Brain microvascular endothelial cell (primary cell): ENCODE measurements around the gene SMC5.

Experiments
- DNase-seq: peaks from one replicate; pipeline ENCODE4 v3.0.0-alpha.2; 2020
- H3K27ac ChIP-seq: fragments of 250-450 bp; sonication (Bioruptor Pico); 2 replicates; pipeline ENCODE4 v1.5.1; 2020; ENCODE audit warnings: mild to moderate bottlenecking, moderate library complexity
- H3K27me3 ChIP-seq: fragments of 250-450 bp; sonication (Bioruptor Pico); replicated peaks from 2 replicates; pipeline ENCODE4 v1.5.1; 2020; ENCODE audit warnings: mild to moderate bottlenecking
- H3K36me3 ChIP-seq: fragments of 250-450 bp; sonication (Bioruptor Pico); replicated peaks from 2 replicates; pipeline ENCODE4 v1.5.1; 2020; ENCODE audit warnings: mild to moderate bottlenecking
- H3K4me3 ChIP-seq: 2 replicates; pipeline ENCODE4 v1.5.1; 2011; ENCODE audit warnings: low read depth, mild to moderate bottlenecking, control low read depth, low read length, moderate library complexity
- in situ Hi-C: cut with HindIII; loops from 2 replicates; pipeline ENCODE4 v1.10.0; 2017; ENCODE audit warnings: low sequenced_read_pairs, low pct_ligation_motif_present
- TF ChIP-seq, protein P1 (sequence below): IDR thresholded peaks from 2 replicates; pipeline ENCODE4 v1.5.1; 2011; ENCODE audit warnings: low read depth, mild to moderate bottlenecking, moderate library complexity, low read length, control low read depth, inconsistent platforms; ENCODE audit errors: missing control alignments

SMC5 gene

DNA sequence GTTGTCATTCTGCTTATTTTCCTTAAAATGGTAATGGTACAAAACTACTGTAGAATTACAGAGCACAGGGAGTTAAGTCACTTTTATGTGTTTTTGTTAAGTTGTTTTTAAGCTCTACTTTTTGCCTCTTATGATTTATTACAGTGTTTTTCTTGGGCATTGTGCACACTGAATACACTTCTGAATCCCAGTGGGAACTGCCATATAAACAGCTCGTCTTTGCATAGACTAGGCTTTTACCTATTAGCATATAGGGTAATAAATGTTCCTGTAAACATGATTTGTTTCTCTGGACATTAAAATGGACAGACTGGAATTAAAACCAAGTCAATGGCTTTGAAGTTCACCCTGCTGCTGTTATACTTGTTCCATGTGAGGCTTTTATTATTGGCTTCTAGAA lies 143.4 kb downstream of the SMC5 start:
- no peak for DNase-seq
- Histone ChIP-seq H3K36me3 (no peaks in the 10 kb centered on the region), H3K27ac (no peak overlapping the region), H3K27me3 (no peaks in the 10 kb centered on the region), H3K4me3 (no peak overlapping the region)
- TF ChIP-seq, protein P1, sequence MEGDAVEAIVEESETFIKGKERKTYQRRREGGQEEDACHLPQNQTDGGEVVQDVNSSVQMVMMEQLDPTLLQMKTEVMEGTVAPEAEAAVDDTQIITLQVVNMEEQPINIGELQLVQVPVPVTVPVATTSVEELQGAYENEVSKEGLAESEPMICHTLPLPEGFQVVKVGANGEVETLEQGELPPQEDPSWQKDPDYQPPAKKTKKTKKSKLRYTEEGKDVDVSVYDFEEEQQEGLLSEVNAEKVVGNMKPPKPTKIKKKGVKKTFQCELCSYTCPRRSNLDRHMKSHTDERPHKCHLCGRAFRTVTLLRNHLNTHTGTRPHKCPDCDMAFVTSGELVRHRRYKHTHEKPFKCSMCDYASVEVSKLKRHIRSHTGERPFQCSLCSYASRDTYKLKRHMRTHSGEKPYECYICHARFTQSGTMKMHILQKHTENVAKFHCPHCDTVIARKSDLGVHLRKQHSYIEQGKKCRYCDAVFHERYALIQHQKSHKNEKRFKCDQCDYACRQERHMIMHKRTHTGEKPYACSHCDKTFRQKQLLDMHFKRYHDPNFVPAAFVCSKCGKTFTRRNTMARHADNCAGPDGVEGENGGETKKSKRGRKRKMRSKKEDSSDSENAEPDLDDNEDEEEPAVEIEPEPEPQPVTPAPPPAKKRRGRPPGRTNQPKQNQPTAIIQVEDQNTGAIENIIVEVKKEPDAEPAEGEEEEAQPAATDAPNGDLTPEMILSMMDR = no peak
- in situ Hi-C loops = loop anchor here (25.0 kb wide), 1 partner anchor 185 kb away; no protein-coding TSS in a partner anchor

DNA sequence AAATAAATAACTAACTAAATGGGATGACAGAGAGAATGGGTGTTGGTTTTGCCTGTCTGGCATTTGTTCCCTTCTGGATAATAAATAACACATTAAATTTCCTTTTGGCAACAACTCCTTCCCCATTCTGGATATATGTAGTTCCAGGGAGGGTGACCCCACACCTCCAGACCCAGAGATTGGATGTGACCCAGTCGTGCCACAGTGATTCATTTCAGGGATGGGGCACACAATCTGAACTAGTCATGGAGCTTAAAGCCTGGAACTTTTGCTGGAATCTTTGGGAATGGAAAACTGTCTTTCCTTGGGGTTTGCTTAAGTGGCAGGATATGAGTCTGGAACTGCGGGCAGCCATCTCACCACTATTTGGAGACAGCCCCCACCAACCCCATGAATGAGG lies 144.4 kb downstream of the SMC5 start:
- H3K27ac ChIP-seq = no peak overlapping the region
- no peak for DNase-seq
- TF ChIP-seq, protein P1 = no peak
- in situ Hi-C loops = loop anchor here (25.0 kb wide), 1 partner anchor 184 kb away; no protein-coding TSS in a partner anchor
- no peaks in the 10 kb centered on the region for H3K27me3 ChIP-seq
- H3K36me3 ChIP-seq = no peaks in the 10 kb centered on the region
- H3K4me3 ChIP-seq = no peak overlapping the region

DNA sequence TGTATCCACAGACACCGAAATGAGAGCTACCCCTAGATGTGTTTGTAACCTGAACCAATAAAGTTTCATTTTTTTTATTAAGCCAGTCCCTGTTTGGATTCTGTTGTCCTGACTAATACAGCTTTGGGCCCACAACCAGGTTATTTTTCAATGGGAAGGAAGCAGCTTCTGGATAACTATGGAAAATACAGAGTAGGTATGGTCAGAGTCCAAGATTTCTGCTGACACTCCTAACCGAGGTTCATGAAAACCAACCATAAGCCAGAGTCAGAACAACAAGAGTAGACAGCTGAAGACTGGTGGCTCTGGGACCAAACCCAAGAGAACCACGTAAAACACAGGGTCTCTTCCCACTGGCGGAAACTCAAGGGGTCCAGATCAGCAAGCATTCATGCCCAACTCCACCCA lies 144.8 kb downstream of the SMC5 start:
- no peak for DNase-seq
- Histone ChIP-seq H3K27ac (no peak overlapping the region), H3K27me3 (no peaks in the 10 kb centered on the region), H3K4me3 (no peak overlapping the region), H3K36me3 (no peaks in the 10 kb centered on the region)
- TF ChIP-seq, protein P1 = no peak
- in situ Hi-C loops = loop anchor here (25.0 kb wide), 1 partner anchor 184 kb away; no protein-coding TSS in a partner anchor

DNA sequence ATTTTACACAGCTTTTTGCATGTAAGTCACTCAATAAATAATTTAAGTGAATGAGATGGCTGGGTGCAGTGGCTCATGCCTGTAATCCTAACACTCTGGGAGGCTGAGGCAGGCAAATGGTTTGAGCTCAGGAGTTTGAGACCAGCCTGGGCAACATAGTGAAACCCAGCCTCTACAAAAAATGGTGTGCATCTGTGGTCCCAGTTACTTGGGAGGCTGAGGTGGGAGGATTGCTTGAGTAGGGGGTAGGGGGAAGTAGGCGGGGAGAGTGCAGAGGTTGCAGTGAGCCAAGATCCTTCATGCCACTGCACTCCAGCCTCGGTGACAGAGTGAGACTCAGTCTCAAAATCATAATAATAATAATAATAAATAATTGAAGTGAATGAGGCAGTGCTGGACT lies 145.5 kb downstream of the SMC5 start:
- Histone ChIP-seq H3K27ac (no peak overlapping the region), H3K27me3 (no peaks in the 10 kb centered on the region), H3K4me3 (no peak overlapping the region), H3K36me3 (no peaks in the 10 kb centered on the region)
- in situ Hi-C loops = loop anchor here (25.0 kb wide), 1 partner anchor 183 kb away; no protein-coding TSS in a partner anchor
- TF ChIP-seq, protein P1 = no peak
- no peak for DNase-seq
